Measurements from ENCODE around the gene SCUBE1. TPM values are rescaled to one million over a fixed set of nuclear protein-coding genes. Genes with fewer than 3 reads are reported as not detected.

The SCUBE1 gene
- total RNA-seq, 1 experiment from 2014 or later: 3.9 TPM

GRCh38 chr22:43302531-43303041 is 40.6 kb downstream of the SCUBE1 start:
- Histone ChIP-seq H3K9ac (ENCODE audit: low read length) (no peak overlapping the region), H4K20me1 (ENCODE audit: insufficient read depth) (no peaks in the 10 kb centered on the region), H3K27ac (ENCODE audit: low read depth, low read length) (no peak overlapping the region), H3K4me1 (ENCODE audit: control insufficient read depth in 1 of 2, insufficient read depth in 2 of 2, low read length in 2 of 2) (no peaks in the 10 kb centered on the region), H3K4me2 (ENCODE audit: low read length) (no peak overlapping the region), H2AFZ (ENCODE audit: low read depth, low read length, poor library complexity, severe bottlenecking) (no peak overlapping the region), H3K36me3 (ENCODE audit: control insufficient read depth in 1 of 2, insufficient read depth in 2 of 2, low read length in 2 of 2) (no peaks in the 10 kb centered on the region), H3K9me2 (ENCODE audit: insufficient read depth) (no peaks in the 10 kb centered on the region), H3K79me2 (ENCODE audit: insufficient read depth, low read length) (no peaks in the 10 kb centered on the region), H3K4me3 (replicated peaks in 1 of 2; ENCODE audit: low read depth in 1 of 2, low read length in 2 of 2) (no peak overlapping the region), H3K27me3 (ENCODE audit: insufficient read depth, low read length) (no peaks in the 10 kb centered on the region), H3K9me3 (ENCODE audit: control insufficient read depth in 1 of 2, insufficient read depth in 1 of 2, low read depth in 1 of 2, low read length in 2 of 2) (no peaks in the 10 kb centered on the region)
- DNase-seq (ENCODE audit: low read depth, low spot score) (no peak), ATAC-seq (no peak)
- CTCF ChIA-PET: no interaction called here
- RAD21 ChIA-PET (ENCODE audit: low non-redundant PET in 1 of 2, low total read pairs in 2 of 2, uncharacterized antibody in 2 of 2, unreplicated experiment in 2 of 2): no interaction called here
- no TSS peak for BruUV-seq (replicated peaks)
- POLR2A ChIA-PET: interaction anchor here (0.6 kb wide), 1 partner anchor 259 kb away, joined by 3 read pairs; no protein-coding TSS in a partner anchor
- intact Hi-C loops (cut with micrococcal nuclease): no loop called here
- no peak for TF ChIP-seq RAD21 (IDR thresholded peaks at IDR 0.05; ENCODE audit: low read depth)
- no peak for TF ChIP-seq POLR2AphosphoS5 (IDR thresholded peaks at IDR 0.05; ENCODE audit: low read depth, low read length)
- TF ChIP-seq SRF (IDR thresholded peaks at IDR 0.05; ENCODE audit: low read depth): no peak
- TF ChIP-seq, protein P1, sequence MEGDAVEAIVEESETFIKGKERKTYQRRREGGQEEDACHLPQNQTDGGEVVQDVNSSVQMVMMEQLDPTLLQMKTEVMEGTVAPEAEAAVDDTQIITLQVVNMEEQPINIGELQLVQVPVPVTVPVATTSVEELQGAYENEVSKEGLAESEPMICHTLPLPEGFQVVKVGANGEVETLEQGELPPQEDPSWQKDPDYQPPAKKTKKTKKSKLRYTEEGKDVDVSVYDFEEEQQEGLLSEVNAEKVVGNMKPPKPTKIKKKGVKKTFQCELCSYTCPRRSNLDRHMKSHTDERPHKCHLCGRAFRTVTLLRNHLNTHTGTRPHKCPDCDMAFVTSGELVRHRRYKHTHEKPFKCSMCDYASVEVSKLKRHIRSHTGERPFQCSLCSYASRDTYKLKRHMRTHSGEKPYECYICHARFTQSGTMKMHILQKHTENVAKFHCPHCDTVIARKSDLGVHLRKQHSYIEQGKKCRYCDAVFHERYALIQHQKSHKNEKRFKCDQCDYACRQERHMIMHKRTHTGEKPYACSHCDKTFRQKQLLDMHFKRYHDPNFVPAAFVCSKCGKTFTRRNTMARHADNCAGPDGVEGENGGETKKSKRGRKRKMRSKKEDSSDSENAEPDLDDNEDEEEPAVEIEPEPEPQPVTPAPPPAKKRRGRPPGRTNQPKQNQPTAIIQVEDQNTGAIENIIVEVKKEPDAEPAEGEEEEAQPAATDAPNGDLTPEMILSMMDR (IDR thresholded peaks at IDR 0.05 in 2 of 3, conservative IDR thresholded peaks at IDR 0.05 in 1 of 3; ENCODE audit: borderline replicate concordance in 1 of 3, insufficient read depth in 1 of 3, low read depth in 2 of 3, low read length in 2 of 3): no peak
- TF ChIP-seq SP1 (IDR thresholded peaks at IDR 0.05; ENCODE audit: low read depth): no peak
- TF ChIP-seq, protein P2, sequence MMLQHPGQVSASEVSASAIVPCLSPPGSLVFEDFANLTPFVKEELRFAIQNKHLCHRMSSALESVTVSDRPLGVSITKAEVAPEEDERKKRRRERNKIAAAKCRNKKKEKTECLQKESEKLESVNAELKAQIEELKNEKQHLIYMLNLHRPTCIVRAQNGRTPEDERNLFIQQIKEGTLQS (IDR thresholded peaks at IDR 0.05): no peak
- no peak for TF ChIP-seq YY1 (IDR thresholded peaks at IDR 0.05; ENCODE audit: extremely low read depth, insufficient replicate concordance, low read depth, low read length)
- TF ChIP-seq, protein P3, sequence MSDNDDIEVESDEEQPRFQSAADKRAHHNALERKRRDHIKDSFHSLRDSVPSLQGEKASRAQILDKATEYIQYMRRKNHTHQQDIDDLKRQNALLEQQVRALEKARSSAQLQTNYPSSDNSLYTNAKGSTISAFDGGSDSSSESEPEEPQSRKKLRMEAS (IDR thresholded peaks at IDR 0.05): no peak
- TF ChIP-seq EGR1 (IDR thresholded peaks at IDR 0.05; ENCODE audit: low read depth): no peak
- TF ChIP-seq, protein P4, sequence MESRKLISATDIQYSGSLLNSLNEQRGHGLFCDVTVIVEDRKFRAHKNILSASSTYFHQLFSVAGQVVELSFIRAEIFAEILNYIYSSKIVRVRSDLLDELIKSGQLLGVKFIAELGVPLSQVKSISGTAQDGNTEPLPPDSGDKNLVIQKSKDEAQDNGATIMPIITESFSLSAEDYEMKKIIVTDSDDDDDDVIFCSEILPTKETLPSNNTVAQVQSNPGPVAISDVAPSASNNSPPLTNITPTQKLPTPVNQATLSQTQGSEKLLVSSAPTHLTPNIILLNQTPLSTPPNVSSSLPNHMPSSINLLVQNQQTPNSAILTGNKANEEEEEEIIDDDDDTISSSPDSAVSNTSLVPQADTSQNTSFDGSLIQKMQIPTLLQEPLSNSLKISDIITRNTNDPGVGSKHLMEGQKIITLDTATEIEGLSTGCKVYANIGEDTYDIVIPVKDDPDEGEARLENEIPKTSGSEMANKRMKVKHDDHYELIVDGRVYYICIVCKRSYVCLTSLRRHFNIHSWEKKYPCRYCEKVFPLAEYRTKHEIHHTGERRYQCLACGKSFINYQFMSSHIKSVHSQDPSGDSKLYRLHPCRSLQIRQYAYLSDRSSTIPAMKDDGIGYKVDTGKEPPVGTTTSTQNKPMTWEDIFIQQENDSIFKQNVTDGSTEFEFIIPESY (IDR thresholded peaks at IDR 0.05; ENCODE audit: extremely low read depth, insufficient replicate concordance, low read length): no peak
- no peak for TF ChIP-seq EZH2 (IDR thresholded peaks at IDR 0.05)
- TF ChIP-seq REST (IDR thresholded peaks at IDR 0.05; ENCODE audit: low read depth): no peak
- no peak for TF ChIP-seq JUND (IDR thresholded peaks at IDR 0.05)
- no peak for TF ChIP-seq CEBPB (IDR thresholded peaks at IDR 0.05; ENCODE audit: low read depth)
- no peak for TF ChIP-seq ZFX (IDR thresholded peaks at IDR 0.05)
- TF ChIP-seq EZH2phosphoT487 (IDR thresholded peaks at IDR 0.05; ENCODE audit: borderline replicate concordance): no peak
- no peak for TF ChIP-seq ZNF274 (IDR thresholded peaks at IDR 0.05; ENCODE audit: low read depth, low read length)

Measured in HCT116 (cell line).